HG03575 (cell line): Measurements from ENCODE around the gene VPS13D.

ENCODE experiments used
- ATAC-seq: cut with Tn5 transposase; IDR thresholded peaks from one replicate; pipeline ENCODE4 v1.9.1; 2021; ENCODE audit not compliant: unreplicated experiment, insufficient number of reproducible peaks, low FRiP score; ENCODE audit errors: extremely low read depth

The VPS13D gene

GRCh38 chr1:12544992-12545391, 315.2 kb downstream of the VPS13D start:
- ATAC-seq, result no peak

- ATAC-seq, result no peak
Measured at GRCh38 chr1:12546771-12547585, 317.1 kb downstream of the VPS13D start.

- no peak for ATAC-seq
Measured at GRCh38 chr1:12547586-12548225, 317.9 kb downstream of the VPS13D start.

- ATAC-seq, result no peak
Measured at GRCh38 chr1:12548279-12548972, 318.6 kb downstream of the VPS13D start.

GRCh38 chr1:12548973-12549459, 319.2 kb downstream of the VPS13D start:
- ATAC-seq, result no peak

- ATAC-seq, result no peak
Measured at GRCh38 chr1:12549460-12550349, 319.9 kb downstream of the VPS13D start.

- ATAC-seq, result no peak
Measured at GRCh38 chr1:12551584-12551983, 321.8 kb downstream of the VPS13D start.

- ATAC-seq, result no peak
Measured at GRCh38 chr1:12552111-12552888, 322.5 kb downstream of the VPS13D start.

- no peak for ATAC-seq
Measured at GRCh38 chr1:12552951-12553921, 323.4 kb downstream of the VPS13D start.

- no peak for ATAC-seq
Measured at GRCh38 chr1:12553963-12554362, 324.1 kb downstream of the VPS13D start.

- ATAC-seq, result no peak
Measured at GRCh38 chr1:12554521-12555305, 324.9 kb downstream of the VPS13D start.

GRCh38 chr1:12555411-12556367, 325.9 kb downstream of the VPS13D start:
- ATAC-seq, result no peak

- no peak for ATAC-seq
Measured at GRCh38 chr1:12556368-12556930, 326.6 kb downstream of the VPS13D start.

- ATAC-seq, result no peak
Measured at GRCh38 chr1:12556957-12557935, 327.4 kb downstream of the VPS13D start.
